Stimulated activated CD8-positive, alpha-beta memory T cell treated with anti-CD3 and anti-CD28 coated beads, Interleukin-4, amount 100 ng/mL, for 24 hours (primary cell): ENCODE data around the gene CPOX.

Source experiments
- DNase-seq: peaks from one replicate; pipeline ENCODE4 v3.0.0-alpha.2; 2020; ENCODE audit warnings: low read depth

Gene CPOX

DNA sequence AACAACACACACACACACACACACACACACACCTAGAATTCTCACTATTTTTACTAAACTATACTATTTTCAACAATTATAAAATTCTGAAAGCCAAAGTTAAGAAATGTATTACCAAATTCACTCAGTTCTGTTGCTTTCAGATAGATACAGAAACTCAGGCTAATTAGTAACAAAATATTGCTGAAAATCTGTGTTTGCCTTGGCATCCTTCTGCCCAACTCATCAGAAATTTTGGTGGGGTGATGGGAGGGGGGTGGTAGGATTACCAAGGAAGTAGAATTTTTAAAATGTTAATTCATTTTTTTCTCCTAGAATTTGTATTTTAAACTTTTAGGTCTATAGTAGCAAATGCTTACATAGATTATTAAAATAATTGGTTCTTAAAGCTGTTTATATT lies 2.7 kb upstream of the CPOX start:
- DNase-seq = no peak

DNA sequence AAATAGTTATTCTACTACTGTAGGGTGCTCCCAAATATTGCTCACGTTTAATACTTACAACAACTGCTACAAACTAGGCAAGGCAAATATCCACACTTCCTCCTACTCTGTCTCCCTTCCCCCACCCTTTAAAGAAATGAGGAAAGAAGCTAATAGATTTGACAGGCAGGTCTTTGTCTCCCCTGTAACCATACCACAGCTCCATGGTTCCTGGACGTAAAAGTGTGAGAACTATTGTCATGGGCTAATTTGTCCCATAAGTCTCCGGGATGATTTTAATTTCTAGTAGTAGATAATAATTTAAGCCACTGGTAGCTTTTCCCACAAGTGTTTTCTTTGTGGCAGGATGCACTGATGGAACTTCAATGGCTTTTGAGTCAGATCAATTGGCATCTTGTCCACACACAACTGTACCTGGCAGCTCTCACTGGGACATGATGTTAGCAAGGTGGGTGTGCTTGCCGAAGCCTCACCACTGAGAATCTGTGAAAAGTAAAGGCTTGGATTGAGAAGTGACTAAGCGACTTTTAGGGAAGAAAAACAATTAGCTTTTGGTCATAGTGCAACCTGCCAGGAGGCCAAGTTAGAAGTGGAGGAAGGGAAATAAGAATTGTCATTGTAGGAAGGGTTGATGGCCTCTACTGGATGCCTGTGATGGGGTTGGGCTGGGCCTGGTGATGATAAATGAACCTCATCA lies 1.4 kb upstream of the CPOX start:
- DNase-seq = no peak

DNA sequence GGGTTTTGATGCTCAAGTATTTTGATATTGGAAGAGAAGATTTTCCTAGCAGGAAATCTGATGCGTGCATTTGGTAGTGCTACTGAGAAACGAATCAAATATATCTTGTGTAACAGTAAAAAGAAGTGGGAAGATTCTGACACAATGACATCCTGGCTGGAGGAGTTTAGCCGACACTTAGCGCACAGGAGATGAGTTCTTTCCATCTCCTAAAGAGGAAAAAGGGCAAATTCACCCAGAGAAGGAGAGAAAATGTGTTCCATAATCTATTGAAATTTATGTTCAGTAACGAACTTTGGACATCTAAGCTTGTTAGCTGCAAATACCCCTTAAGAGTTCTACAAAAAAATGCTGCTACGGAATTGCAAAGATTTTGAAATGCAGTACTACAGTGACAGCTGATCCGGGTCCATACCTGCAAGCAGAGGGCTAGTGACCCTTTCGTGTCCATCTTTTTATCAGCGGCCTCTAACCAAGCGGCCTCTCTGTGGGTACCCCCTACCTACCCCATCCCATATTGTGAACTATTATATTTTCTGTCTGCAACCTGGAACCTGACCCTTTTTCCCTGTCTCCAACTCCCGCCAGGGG lies 971 bp downstream of the CPOX start:
- no peak for DNase-seq

DNA sequence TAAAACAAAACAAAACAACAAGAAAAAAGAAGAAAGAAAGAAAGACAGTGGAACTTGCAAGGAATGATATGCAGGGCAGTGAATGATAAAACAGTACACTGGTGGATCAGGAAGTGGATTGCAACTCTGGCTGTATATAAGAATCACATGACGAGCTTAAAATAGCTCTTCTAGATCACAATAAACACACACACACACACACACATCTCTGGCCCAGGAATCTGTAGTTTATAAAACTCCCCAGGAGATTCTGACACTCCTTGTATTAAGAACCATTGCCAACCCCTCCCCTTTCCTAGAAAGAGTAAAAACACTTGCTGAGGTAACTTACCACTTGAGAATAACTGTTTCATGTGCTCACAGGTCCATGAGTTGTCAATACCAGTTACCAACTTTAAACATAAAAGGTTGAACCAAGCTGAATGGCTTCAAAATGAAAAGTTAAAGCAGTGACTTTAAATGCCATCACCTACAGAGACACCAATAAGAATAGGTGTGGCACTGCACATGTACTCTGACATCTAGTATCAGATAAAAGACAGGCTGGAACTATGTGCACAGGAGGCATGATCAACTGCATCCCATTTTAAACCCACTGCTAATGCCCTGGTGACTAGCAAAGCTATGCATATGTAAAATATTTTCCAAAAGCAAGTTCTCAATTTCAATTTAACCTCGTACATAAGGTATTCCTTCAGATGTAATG lies 3.9 kb downstream of the CPOX start:
- DNase-seq = no peak

DNA sequence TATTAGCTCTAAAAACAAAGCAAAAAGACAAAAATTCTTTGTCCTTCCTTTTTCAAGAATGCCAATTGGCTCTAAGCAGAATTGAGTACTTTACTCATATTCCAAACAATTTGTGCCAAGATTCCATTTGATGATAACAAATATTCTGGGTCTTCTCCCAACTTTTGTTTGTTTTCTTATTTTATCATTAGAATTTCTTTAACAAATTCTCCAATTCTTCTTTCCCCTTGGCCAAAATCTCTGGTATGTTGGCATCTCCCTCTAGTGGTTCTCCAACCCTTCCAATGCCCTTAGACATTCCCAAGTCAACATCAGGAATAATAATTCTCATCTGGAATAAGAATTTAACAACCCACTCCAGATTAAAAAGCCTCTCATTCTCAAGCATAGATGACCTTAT lies 5.3 kb downstream of the CPOX start:
- no peak for DNase-seq

DNA sequence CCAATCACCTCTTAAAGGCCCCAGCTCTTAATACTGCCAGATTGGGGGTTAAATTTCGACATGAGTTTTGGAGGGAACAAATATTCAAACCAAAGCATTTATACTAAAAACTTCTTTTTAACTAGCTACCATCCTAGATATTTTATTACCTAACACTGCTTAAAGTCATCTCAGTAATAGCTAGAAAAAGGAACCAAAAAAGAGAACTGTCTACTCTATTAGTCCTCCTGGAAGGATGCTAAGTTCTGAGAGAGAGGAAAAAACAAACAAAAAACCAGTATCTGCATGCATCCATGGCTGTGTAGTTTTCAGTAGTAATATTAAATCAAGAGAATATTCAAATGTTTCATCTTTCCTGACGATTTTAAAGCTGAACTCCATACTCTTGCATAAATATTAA lies 5.8 kb downstream of the CPOX start:
- DNase-seq = no peak

DNA sequence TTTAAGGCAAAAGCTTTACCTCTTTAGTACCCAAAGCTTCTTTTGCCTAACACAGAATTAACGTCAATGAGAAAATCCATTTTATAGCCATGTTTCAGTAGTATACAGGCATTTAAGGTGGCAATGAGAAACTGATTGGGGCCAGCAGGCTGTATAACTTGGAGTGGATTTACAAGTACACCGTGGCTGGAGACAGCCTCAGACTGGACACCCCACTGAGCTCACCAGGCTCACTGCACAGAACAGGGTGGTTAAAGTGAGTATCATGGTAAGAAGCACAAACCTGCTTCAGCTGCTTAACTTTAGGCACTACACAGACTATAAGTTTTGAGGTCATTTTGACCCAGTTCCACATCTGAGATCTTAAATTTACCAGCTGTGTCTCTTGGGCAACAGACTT lies 8.9 kb downstream of the CPOX start:
- no peak for DNase-seq

DNA sequence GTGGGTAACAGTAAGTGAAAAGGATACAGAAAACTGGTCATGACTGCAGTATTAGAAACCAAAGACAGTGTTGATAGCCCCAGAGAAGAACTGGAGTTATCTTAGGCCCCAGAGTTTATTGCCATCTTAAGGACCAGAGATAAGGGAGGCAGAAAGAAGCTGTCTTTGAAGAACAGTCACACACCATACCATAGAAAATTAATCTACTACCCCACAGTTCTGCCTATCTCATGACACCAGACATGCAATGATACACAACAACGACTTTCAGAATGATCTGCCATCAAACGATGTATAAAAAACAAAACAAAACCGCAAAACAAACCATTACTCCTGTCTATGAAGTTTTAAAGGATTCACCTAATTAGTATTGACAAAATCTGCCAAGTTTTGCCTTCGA lies 9.6 kb downstream of the CPOX start:
- DNase-seq = no peak

DNA sequence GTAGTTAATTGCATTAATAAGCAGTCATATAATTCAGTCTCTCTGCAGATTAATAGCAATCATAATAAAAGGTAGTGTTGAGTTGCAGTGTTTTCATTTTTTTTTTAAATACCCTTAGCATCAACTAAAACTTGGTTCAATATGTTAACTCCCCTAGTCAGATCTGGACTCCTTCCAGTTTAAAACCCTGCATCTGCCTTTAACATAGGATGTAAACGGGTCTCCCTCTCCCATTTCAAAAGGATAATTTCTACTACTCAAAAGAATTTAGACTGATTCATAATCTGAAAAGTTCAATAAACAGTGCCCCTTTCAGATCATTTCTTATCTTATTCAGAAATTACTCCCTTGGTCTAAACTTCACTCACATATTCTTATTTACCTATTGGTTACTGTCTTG lies 11.4 kb downstream of the CPOX start:
- no peak for DNase-seq

DNA sequence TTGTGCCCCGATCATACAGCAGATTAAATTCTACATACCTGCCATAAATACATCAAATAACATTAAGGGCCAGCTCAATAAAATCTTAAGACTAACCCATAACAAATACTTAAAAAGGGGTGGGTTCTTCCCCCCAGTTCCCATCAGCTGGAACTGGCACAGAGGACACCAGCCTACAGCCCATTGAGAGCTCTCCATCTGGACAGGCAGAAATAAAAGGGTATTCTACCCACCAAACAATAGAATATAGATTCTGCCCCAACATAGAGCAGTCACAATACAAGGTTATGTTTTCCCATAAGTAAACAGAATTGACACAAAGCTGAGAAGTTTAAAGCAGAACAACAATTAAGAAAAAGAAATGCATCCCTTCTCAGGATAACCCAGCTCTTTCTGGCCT lies 11.9 kb downstream of the CPOX start:
- DNase-seq = no peak

DNA sequence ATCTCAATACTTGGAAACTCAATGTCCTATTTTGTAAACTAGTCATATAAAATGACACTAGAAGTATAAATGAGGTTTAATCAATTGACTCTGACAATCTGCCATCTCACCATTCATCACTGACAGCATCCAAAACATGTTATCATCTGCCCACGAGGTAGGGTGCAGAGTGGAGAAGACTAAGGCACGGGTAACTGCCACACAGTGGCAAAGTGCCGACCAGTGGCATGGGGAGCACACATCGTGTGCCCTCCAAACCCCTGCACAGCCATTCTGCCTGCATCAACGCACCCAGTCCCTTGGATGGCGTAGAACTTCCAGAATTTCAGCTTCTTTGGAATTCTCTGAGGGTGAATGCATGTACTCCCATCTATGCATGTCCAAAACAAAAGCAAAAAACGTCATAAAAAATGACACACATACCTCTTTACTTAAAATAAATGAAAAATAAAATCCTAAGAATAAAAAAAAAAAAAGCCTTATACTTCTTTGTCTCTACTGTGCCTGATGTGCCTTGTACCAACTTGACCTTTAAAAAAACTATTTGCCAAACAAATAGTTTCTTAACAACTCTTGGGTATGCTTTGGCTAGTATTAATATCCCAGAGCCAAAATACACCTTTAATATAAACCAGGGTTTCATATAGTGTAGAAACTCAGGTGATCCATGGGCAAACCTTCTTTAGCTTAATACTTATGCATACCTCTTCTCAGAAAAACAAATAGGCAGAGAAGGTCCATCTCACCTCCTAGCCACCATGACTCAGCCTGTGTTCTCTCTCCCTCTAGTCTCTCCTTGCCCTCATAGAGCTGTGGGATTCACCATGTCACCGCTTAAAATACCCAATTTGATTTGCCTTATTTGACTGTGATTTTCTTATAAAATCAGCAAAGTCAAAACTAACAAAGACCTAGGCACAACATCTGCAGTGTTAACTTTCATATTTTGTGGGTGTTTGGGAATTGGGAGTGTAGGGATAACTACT lies 12.7 kb downstream of the CPOX start:
- DNase-seq = no peak

DNA sequence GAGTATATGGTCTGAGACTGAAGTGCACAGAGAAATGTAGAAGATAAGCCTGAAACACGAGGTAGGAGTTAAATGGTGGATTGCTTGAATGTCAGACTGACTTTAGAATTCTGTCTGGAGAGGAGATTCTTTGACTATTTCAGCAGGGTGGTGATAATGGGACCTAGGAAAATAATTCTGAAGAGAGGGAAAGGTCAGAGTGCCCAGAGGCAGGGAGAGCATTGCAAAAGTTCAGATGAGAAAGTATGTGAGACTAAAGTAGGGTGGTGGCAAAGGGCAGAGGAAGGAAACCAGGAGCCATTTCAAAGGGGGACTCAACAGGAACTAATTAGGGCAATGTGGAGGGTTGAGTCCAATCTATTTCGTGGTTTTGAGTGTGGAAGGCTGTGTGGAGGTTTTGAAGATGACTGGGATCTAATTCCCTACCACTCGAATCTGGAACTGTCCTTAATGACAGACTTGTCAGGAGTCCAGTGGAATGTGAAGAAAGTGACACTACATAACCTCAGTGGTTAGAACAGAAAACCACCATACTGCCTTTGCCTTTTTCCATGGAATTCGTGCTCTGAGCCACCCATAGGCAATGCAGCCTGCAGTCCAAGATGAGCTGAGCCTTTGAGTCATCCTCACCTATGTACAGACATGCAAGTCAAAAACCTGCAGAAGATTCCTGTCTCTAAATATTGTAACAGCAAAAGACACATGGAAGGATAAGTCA lies 16.1 kb downstream of the CPOX start:
- no peak for DNase-seq

DNA sequence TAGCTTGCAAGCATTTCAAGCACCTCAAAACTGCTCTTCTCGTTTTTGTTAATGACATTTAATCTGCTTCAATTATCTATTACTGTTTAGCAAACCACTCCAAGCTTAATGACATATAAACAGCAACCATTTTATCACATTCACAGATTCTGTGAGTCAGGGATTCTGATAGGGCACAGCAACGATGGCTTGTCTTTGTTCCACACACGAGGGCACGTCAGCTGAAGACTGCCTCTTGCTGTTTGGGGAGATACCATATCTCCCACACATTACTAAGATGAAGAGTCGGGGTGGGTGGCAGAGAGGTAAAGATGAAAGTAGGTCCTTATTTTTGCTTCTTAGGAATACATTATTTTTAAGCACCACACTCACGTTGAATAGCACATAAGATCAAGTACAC lies 19.3 kb downstream of the CPOX start:
- no peak for DNase-seq

DNA sequence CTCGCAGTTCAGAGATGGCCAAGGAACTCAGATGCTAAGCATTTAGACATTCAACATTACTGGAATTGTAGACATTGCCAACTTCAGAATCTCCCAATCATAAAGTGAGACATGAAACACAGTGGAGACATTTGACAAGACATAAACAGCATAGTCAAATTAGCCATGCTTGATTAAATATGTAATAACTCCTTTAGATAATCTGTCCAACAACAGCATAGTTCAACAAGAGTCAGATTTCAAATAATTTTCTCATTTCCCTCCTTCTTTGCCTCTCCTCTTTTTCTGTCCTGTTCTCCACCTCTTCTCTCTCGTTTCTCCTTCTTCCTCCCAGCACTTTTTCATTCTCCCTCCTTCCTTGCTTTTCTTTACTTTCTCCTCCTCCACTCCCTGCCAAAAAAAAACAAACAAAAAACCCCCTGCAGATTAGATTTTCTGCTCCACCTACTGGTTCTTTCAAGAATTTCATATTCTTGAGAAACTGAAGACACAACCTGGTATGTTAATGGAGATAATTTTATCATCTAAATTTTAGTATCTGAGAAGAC lies 20.2 kb downstream of the CPOX start:
- no peak for DNase-seq

DNA sequence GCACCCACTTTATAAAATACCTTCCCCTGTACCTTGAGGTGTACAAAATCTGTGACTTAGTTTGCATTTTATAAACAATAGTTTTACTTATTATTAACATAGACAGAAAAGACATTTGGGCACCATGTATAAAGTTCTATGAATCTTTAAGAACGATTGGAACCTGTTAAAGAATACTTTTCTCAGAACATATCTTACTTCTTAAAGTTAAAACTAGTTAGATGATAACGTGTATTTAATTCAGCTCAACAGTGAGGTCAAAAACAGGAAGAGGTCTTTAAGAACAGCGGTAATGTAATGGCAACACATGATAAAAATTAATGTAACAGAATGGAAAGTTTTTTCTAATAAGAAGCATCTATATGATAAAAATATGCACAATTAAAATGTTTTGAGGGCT lies 25.0 kb downstream of the CPOX start:
- no peak for DNase-seq

DNA sequence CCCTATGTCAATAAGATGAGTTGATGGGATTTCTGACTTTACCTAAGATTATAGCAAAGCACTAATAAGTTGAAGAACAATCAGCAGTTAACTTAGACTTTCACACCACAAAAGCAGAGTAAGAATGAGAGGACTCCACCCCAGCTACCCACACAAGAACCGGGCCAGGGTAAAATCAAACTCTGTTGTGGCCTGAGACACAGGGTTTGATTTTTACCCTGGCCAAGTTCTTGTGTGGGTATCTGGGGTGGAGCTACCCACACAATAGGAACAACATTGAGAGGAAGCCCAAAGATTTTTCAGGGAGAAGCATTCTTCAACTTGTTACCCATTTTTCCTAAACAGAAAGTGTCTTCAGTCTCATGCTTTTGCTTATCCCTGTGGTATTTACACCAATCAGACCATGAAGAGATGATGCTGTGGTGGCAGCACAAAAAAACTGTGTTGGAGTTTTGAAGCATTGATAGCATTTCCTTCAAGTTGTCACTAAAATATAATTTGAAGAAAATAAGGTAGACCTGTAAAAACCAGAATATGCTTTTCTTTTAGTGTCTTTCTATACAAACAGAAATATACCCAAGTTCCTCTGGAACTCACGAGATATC lies 25.6 kb downstream of the CPOX start:
- no peak for DNase-seq

DNA sequence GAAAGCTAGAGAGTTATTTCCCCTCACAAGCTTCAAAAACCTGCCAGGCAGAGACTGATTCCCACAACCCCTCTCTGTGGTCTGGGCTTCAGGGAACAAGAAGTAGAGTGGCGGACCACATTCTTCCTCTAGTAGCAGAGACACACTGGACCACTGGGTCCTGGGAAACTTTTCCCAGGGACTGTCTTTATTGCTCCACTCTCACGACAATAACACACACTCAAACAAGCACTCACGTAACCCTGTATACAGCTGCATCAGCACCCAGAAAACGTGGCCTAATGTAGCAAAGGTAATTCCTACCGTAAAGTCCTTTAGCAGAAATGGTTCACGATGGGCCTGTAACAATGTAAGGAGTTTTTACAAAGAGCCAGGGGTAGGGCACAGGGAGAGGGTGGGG lies 27.6 kb downstream of the CPOX start:
- DNase-seq = no peak

DNA sequence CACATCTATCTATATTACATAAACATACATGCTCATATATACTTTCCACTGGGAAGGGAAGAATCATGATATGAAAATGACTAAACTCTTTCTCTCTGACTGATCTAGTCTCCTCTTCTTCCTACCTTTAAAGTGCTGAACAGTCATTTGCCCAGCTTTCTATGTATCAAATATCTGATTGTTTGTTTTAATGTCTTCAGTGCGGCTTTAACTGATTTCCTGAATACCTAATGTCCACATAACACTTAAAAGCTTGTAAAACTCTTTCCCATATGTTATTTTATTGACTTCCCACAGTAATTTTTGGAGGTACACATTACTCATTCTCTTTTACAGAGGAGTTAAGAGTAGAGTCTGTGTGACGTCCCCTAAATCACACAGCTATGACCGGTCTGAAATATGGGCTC lies 28.2 kb downstream of the CPOX start:
- no peak for DNase-seq

DNA sequence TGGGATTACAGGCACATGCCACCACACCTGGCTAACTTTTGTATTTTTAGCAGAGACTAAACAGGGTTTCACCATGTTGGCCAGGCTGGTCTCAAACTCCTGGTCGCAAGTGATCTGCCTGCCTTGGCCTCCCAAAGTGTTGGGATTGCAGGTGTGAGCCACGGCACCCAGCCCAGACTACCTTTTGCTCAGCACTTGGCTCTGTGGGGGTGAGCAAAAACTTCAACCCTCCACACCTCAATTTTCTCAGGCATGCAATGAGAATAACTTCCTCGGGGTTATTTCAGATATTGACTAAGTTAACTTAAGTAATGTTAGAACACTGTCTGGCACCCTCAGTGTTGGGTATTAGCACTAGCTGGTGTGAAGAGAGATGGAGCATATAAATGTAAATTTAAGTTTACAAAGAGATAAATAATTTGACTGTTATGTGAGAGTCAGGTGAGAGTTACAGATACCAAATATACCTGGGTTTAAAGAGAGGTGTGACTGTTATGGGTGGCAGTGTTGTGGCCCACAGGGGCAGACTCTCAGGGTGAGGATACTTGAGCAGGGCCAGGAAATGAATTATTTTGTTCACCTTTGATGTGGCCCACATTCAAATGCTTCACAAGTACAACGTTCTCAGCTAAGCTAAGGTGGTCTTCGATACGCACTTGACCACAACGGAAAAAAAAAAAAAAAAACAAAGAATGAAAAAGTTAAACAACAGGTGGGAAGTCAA lies 29.0 kb downstream of the CPOX start:
- DNase-seq = no peak

DNA sequence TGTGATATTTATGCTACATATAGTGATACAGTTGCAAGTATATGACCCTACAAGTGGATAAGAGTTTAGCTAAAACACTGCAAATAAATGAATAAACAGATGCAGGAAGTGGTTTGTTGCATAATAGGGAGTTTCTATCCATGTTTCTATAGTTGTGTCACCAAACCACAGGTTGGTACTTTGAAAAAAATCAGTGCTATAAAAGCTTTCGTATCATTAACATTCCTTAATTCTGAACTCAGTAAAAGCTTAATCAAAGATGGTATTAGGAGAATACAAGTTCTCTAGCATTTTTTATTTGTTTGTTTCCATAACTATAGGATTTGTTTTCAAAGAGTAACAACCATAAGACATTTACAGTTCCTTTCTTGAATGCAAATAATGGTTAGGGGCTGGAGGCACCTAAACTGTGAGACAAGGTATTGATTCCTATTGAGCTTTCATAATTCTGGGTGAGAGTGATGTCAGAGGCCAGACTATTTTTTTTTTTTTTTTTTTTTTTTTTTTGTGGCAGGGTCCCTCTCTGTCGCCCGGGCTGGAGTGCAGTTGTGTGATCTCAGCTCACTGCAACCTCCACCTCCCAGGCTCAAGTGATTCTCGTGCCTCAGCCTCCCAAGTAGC lies 29.6 kb downstream of the CPOX start:
- no peak for DNase-seq
